HG02885 (cell line): ENCODE results near the gene ART5.
"Not testable (repeated sequence)": the region's sequence is repeated elsewhere in the genome, so short reads cannot be mapped to it uniquely, and the experiment has no call there.

ENCODE experiments used
- ATAC-seq: cut with Tn5 transposase; IDR thresholded peaks from one replicate; pipeline ENCODE4 v1.9.1; 2021; ENCODE audit warnings: mild to moderate bottlenecking; ENCODE audit not compliant: unreplicated experiment, poor library complexity

ART5 gene

GRCh38 chr11:3659595-3660515 is 18.1 kb upstream of the ART5 start:
- ATAC-seq = no peak

GRCh38 chr11:3658252-3658651 is 16.5 kb upstream of the ART5 start:
- ATAC-seq = no peak

GRCh38 chr11:3657331-3657730 is 15.5 kb upstream of the ART5 start:
- not testable (repeated sequence) for ATAC-seq

DNA sequence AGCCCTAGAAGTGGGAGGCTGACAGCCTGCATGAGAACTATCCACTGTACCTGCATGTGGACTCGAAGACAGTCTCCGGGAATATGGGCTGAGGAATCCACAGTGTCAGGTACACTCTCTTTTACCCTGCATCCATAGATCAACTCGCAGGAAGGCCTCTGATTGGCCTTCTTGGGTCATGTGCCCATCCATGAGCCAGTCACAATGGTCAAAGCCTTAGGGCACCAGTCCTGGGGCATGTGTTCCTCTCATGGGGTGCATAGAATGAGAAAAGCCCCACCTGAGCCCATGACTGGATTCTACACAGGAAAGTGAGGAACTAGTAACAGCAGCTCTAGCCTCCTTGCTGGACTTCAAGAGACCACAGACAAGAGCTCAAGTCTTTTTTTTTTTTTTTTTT is 13.8 kb upstream of the ART5 start:
- no peak for ATAC-seq

DNA sequence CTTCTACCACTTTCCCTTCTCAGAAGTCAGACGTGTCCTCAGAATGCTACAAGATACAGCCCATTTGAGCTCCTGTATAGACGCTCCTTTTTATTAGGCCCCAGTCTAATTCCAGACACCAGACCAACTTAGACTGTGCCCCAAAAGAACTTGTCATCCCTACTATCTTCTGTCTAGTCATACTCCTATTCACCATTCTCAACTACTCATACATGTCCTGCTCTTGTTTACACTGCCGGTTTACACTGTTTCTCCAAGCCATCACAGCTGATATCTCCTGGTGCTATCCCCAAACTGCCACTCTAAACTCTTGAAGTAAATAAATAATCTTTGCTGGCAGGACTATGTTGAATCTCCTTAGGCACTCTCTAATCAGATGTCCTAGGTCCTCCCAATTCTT is 10.7 kb upstream of the ART5 start:
- not testable (repeated sequence) for ATAC-seq

DNA sequence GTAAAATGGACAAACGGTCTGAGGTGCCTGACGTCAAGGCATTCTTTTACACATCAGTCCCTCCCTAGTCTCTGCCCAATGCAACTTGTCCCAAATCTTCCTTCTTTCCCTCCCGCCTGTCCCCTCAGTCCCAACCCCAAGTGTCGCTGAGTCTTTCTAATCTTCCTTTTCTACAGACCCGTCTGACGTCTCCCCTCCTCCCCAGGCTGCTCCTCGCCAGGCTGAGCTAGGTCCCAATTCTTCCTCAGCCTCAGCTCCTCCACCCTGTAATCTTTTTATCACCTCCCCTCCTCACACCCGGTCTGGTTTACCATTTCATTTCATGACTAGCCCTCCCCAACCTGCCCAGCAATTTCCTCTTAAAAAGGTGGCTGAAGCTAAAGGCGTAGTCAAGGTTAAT is 7.6 kb upstream of the ART5 start:
- ATAC-seq = not testable (repeated sequence)

- not testable (repeated sequence) for ATAC-seq
These were observed 7.1 kb upstream of the ART5 start for GRCh38 chr11:3648843-3649242.

DNA sequence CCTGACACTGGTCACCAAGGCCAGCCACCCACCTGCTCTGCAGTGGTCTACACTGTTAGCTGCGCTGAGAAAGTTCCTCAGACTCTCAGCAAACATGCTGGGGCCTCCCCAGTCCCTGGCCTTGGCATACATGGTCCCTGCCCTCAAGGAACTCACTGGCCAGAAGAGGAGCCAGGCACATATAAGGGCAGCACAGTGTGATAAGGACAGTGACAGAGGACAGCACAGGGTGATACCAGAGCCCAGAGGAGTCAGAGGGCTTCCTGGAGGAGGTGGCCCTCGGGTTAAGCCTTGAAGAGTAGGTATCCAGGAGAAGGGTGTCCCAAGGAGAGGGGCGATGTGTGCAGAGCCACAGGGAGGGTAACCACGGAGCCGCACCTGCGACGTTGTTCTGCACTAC is 3.8 kb upstream of the ART5 start:
- ATAC-seq = no peak

- no peak for ATAC-seq
These were observed 3.0 kb upstream of the ART5 start, which contains the start of gene ART1 for GRCh38 chr11:3644817-3645235. ART1 (plus strand) TSS chr11:3645128; CDS start chr11:3659214, 14,086 bp downstream.

- not testable (repeated sequence) for ATAC-seq
These were observed 1.3 kb upstream of the ART5 start for GRCh38 chr11:3643102-3643546.

GRCh38 chr11:3642071-3642951 is 519 bp upstream of the ART5 start:
- ATAC-seq = peak; percentile 90

- ATAC-seq = no peak
These were observed 601 bp downstream of the ART5 start for GRCh38 chr11:3641191-3641590.

GRCh38 chr11:3639841-3640240 is 2.0 kb downstream of the ART5 start:
- ATAC-seq = no peak

DNA sequence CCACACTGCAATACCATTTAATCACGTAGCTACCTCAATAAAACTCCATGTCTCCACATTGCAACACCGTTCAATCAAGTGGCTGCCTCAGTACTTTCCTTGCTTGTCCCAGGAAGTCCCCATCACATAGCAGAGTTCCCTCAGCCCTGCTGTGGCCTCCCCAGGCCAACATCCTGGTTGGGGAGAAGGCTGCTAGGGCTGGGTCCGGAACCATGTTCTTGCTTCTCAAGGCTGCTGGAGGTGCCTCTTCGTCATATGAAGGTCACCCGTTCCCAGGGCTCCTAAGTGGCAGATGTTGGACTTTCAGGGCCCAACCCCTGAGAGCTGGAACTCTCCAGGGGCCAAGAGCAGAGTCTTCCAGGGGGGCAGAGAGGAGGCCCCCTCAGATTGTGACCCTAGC is 3.3 kb downstream of the ART5 start:
- ATAC-seq = no peak

GRCh38 chr11:3637201-3637600 is 4.6 kb downstream of the ART5 start:
- ATAC-seq = no peak

DNA sequence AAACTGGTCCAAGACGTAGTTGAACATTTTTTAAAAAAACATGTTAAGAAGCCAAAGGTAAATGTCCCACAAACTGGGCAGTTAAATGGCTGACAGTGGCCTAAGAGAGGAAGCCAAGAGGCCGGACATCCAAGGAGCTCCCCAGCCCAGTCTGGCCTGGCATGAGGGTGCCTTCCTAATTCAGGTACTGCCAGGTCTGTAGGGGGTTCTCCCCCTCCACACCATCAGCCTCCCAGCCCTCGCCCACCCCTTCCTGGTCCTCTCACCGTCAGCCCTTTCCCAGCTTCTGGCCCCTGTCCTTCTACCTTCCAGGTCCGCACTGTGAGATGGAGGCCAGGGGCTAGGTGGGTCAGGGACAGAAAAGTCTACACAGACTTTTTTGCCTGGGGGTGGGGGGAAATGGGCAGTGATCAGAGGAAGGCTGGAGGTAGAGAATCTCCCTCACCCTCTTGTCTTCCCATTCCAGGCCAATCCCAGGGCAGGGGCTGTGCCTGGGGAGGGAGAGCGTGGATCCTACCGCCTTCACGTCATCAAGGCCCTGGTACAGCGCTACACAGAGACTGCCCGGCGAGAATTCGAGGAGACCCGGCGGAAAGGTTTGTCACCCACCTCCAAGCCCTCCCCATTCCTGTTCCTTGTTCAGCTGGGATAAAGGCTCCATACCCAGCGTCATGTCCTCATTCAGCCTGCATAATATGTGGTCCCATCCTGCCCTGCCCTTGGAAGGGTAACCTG is 6.0 kb downstream of the ART5 start:
- no peak for ATAC-seq

- ATAC-seq = no peak
These were observed 9.6 kb downstream of the ART5 start for GRCh38 chr11:3632070-3632660.

DNA sequence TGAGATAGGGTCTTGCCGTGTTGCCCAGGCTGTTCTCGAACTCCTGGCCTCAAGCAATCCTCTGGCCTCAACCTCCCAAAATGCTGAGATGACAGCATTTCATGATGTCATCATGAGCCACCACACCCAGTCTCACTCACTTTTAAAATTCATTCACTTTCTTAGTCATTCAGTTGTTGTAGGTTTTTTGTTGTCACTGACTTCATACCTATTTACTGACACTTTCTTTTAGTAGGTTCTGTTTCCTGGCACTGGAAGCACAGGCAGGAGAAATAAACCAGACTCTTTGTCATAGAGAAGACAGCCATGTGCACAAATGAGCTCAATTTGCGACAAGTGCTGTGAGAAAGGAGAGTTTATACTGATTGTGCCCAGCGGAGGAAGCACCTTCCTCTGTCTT is 10.5 kb downstream of the ART5 start:
- no peak for ATAC-seq

DNA sequence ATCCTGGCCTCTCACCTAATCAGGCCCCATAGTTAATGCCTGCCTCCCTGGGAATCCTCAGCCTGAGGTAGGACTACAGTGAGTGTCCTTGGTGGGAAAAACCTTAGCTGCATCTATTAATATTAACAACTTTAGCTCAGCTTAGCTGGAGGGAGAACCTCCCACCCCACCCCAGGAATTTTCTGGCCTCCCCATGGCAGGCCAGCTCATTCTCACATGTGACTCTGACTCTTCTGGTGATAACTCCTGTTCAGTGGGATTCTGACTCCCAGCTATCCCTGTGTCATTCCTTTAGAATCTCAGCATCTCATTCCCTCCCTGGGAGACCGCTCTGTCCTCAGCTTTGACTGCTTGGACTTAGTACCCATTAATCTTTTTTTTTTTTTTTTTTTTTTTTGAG is 14.5 kb downstream of the ART5 start:
- ATAC-seq = no peak
